GM12878 (cell line): Measurements from ENCODE around the gene TGM2. TPM values are rescaled to one million over a fixed set of nuclear protein-coding genes. Genes with fewer than 3 reads are reported as not detected.

Experiments
- ATAC-seq: fragments of 200-7000 bp; cut with Tn5 transposase; 3 replicates; pipeline ENCODE4 v1.9.1; 2020; ENCODE audit warnings: mild to moderate bottlenecking, moderate library complexity
- BruUV-seq: library from RNA; stranded (reverse); fragments of 400-500 nt; replicated peaks from 2 replicates; lab custom pipeline; 2021; lab: Mats Ljungman, UMichigan
- CTCF ChIA-PET: fragments of 300-600 bp; sonication (Branson Sonifier 250); formaldehyde crosslinking; extraction: SDS; loops from one replicate; lab custom pipeline; 2021; ENCODE audit warnings: inconsistent platforms; lab: Yijun Ruan, JAX
- POLR2A ChIA-PET: fragments of 350-600 bp; formaldehyde crosslinking; extraction: SDS; loops from one replicate; lab custom pipeline; 2021; ENCODE audit warnings: inconsistent platforms; lab: Charles Lee
- RAD21 ChIA-PET: fragments of 300-600 bp; sonication (Branson Sonifier 250); formaldehyde crosslinking; loops from one replicate; lab custom pipeline; 2023; ENCODE audit warnings: antibody characterized with exemption; ENCODE audit not compliant: unreplicated experiment; lab: Charles Lee
- SMC1A ChIA-PET: fragments of 300-600 bp; sonication (Branson Sonifier 250); formaldehyde crosslinking; loops from one replicate; lab custom pipeline; 2023; ENCODE audit not compliant: unreplicated experiment, uncharacterized antibody; lab: Charles Lee
- DNase-seq: peaks from one replicate; pipeline ENCODE4 v3.0.0-alpha.2; 2011; ENCODE audit warnings: low read depth, low spot score
- FAIRE-seq: peaks from 3 replicates; lab custom pipeline; 2011; peaks lifted over from hg19 to GRCh38; lab: Jason Lieb, UNC
- H2AFZ ChIP-seq: 2 replicates; pipeline ENCODE4 v1.6.0; 2011; ENCODE audit warnings: low read depth, low read length, control low read depth; ENCODE audit not compliant: control insufficient read depth
- H3K27ac ChIP-seq: 2 replicates; pipeline ENCODE4 v1.5.1; 2011; ENCODE audit warnings: control low read depth; ENCODE audit not compliant: control insufficient read depth, insufficient read depth
- H3K27me3 ChIP-seq, 2 experiments: replicated peaks in 1 of 2; 2 replicates each; pipeline versions ENCODE4 v1.6.0 to v1.6.1; 2011; ENCODE audit warnings: low read length in 1 of 2; ENCODE audit not compliant: control insufficient read depth in 2 of 2, insufficient read depth in 2 of 2
- H3K36me3 ChIP-seq, 2 experiments: 2 replicates each; pipeline ENCODE4 v1.5.1; 2011; ENCODE audit warnings: low read length in 1 of 2; ENCODE audit not compliant: control insufficient read depth in 2 of 2, insufficient read depth in 2 of 2
- H3K4me1 ChIP-seq: 2 replicates; pipeline ENCODE4 v1.6.1; 2011; ENCODE audit warnings: mild to moderate bottlenecking, low read length, moderate library complexity, mixed read lengths; ENCODE audit not compliant: control insufficient read depth, insufficient read depth
- H3K4me2 ChIP-seq: 2 replicates; pipeline ENCODE4 v1.6.0; 2011; ENCODE audit warnings: control low read depth; ENCODE audit not compliant: control insufficient read depth, insufficient read depth
- H3K4me3 ChIP-seq: fragments of 200-600 bp; sonication (generic); 2 replicates; pipeline ENCODE4 v1.5.1; 2016
- H3K79me2 ChIP-seq: 2 replicates; pipeline ENCODE4 v1.6.0; 2011; ENCODE audit warnings: low read length; ENCODE audit not compliant: control insufficient read depth, insufficient read depth
- H3K9ac ChIP-seq: 2 replicates; pipeline ENCODE4 v1.8.0; 2011; ENCODE audit warnings: low read length, control low read depth, mixed read lengths; ENCODE audit not compliant: control insufficient read depth, insufficient read depth
- H3K9me3 ChIP-seq: replicated peaks from 3 replicates; pipeline ENCODE4 v1.5.1; 2011; ENCODE audit warnings: mild to moderate bottlenecking, low read length; ENCODE audit not compliant: control insufficient read depth, insufficient read depth
- H4K20me1 ChIP-seq: 2 replicates; pipeline ENCODE4 v1.6.0; 2011; ENCODE audit not compliant: control insufficient read depth, insufficient read depth
- CHD2 ChIP-seq: IDR thresholded peaks from 2 replicates; pipeline ENCODE4 v1.6.1; 2011; ENCODE audit warnings: low read depth, low read length, improper control_type of control experiment, borderline replicate concordance
- MEF2B ChIP-seq: fragments of 450-650 bp; IDR thresholded peaks from 2 replicates; pipeline ENCODE4 v1.6.1; 2018; ENCODE audit warnings: mild to moderate bottlenecking, moderate library complexity; ENCODE audit not compliant: partially characterized antibody, poor library complexity, severe bottlenecking
- SIN3A ChIP-seq: IDR thresholded peaks from 2 replicates; pipeline ENCODE4 v1.6.1; 2012; ENCODE audit warnings: low read depth, low read length, improper control_type of control experiment
- ZBTB4 ChIP-seq: fragments of 450-650 bp; formaldehyde crosslinking; IDR thresholded peaks from 2 replicates; pipeline ENCODE4 v1.4.0; 2022; ENCODE audit warnings: mild to moderate bottlenecking, moderate library complexity
- WGBS: methylation state at CpG from one replicate; pipeline ENCODE4 v1.1.6; 2016; ENCODE audit warnings: low lambda C conversion rate; ENCODE audit not compliant: insufficient replicate concordance, insufficient coverage; ENCODE audit errors: missing lambda C conversion rate; 5-methylcytosine and 5-hydroxymethylcytosine counted together
- in situ Hi-C: fragments of 300-500 bp; cut with MboI; formaldehyde crosslinking; loops from 9 replicates; pipeline ENCODE4 v1.14.3; 2018; ENCODE audit warnings: mixed read lengths
- intact Hi-C: fragments of 100-400 bp; cut with micrococcal nuclease; formaldehyde crosslinking; loops from one replicate; pipeline ENCODE4 v1.14.2; 2022; ENCODE audit not compliant: unreplicated experiment
- polyA plus RNA-seq, 11 experiments: library from polyadenylated mRNA; depleted of rRNA in 4 of 11; unstranded in 6 of 11; stranded (reverse) in 5 of 11; fragments of >200 nt; fragmentation: Nextera tagmentation in 4 of 11; fragmentation: Illumina TruSeq in 1 of 11; extraction: Ambion mirVana in 4 of 11; extraction: Trizol in 1 of 11; gene quantifications; 1 replicate in 1 of 11; 2 replicates in 10 of 11; pipeline versions ENCODE4 v1.2.1 to v1.2.3, GENCODE V29; 2011 to 2016; ENCODE audit warnings: inconsistent platforms in 2 of 11, missing spikeins in 2 of 11, low read depth in 1 of 11
- total RNA-seq, 4 experiments: library from RNA; depleted of rRNA in 3 of 4; stranded (reverse); fragments of >200 nt in 3 of 4; fragmentation: Illumina TruSeq in 1 of 4; extraction: Trizol in 1 of 4; gene quantifications; 2 replicates each; pipeline versions ENCODE4 v1.2.1 to v1.2.3, GENCODE V29; 2013 to 2021
- TF ChIP-seq, protein P1 (sequence below): fragments of 450-650 bp; IDR thresholded peaks from 2 replicates; pipeline ENCODE4 v1.6.1; 2018; ENCODE audit warnings: mild to moderate bottlenecking, low read depth, moderate library complexity; ENCODE audit not compliant: partially characterized antibody
- TF ChIP-seq, protein P2 (sequence below): IDR thresholded peaks from 2 replicates; pipeline ENCODE4 v1.6.1; 2012; ENCODE audit warnings: low read length, inconsistent platforms

The TGM2 gene
- total and polyA plus RNA-seq, 10 of the 15 experiments (the other 5 are each of a cell fraction or from before 2014, with no cell fraction given) = 0.11 to 1.9 (median 0.51) TPM

- Histone ChIP-seq H3K27ac (no peak overlapping the region), H3K9ac (no peak overlapping the region), H3K4me2 (no peak overlapping the region), H3K4me1 (no peaks in the 10 kb centered on the region), H3K36me3 (no peaks in the 10 kb centered on the region), H4K20me1 (no peaks in the 10 kb centered on the region), H3K27me3 (no peaks in the 10 kb centered on the region; a peak in 2 of 4 replicates), H3K4me3 (no peak overlapping the region), H3K79me2 (no peaks in the 10 kb centered on the region), H2AFZ (no peak overlapping the region), H3K9me3 (no peaks in the 10 kb centered on the region)
- intact Hi-C loops = no loop called here
- FAIRE-seq (no peak), ATAC-seq (no peak), DNase-seq (no peak)
- 35% methylated on average over 2 of the region's 2 CpGs for WGBS
- in situ Hi-C loops = no loop called here
- POLR2A ChIA-PET = no interaction called here
- RAD21 ChIA-PET = no interaction called here
- SMC1A ChIA-PET = no interaction called here
- TF ChIP-seq CHD2 = no peak
- TF ChIP-seq ZBTB4 = no peak
- TF ChIP-seq, protein P1, sequence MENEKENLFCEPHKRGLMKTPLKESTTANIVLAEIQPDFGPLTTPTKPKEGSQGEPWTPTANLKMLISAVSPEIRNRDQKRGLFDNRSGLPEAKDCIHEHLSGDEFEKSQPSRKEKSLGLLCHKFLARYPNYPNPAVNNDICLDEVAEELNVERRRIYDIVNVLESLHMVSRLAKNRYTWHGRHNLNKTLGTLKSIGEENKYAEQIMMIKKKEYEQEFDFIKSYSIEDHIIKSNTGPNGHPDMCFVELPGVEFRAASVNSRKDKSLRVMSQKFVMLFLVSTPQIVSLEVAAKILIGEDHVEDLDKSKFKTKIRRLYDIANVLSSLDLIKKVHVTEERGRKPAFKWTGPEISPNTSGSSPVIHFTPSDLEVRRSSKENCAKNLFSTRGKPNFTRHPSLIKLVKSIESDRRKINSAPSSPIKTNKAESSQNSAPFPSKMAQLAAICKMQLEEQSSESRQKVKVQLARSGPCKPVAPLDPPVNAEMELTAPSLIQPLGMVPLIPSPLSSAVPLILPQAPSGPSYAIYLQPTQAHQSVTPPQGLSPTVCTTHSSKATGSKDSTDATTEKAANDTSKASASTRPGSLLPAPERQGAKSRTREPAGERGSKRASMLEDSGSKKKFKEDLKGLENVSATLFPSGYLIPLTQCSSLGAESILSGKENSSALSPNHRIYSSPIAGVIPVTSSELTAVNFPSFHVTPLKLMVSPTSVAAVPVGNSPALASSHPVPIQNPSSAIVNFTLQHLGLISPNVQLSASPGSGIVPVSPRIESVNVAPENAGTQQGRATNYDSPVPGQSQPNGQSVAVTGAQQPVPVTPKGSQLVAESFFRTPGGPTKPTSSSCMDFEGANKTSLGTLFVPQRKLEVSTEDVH = no peak
- no peak for TF ChIP-seq MEF2B
- no peak for TF ChIP-seq SIN3A
- TF ChIP-seq, protein P2, sequence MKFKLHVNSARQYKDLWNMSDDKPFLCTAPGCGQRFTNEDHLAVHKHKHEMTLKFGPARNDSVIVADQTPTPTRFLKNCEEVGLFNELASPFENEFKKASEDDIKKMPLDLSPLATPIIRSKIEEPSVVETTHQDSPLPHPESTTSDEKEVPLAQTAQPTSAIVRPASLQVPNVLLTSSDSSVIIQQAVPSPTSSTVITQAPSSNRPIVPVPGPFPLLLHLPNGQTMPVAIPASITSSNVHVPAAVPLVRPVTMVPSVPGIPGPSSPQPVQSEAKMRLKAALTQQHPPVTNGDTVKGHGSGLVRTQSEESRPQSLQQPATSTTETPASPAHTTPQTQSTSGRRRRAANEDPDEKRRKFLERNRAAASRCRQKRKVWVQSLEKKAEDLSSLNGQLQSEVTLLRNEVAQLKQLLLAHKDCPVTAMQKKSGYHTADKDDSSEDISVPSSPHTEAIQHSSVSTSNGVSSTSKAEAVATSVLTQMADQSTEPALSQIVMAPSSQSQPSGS = no peak
- CTCF ChIA-PET = interaction anchor here (6.2 kb wide), 1 partner anchor 17 kb away, joined by 35 read pairs; no protein-coding TSS in a partner anchor
- no TSS peak for BruUV-seq
Measured at GRCh38 chr20:38203981-38204357, 38.9 kb upstream of the TGM2 start.
